Peyer's patch (tissue), 4 donors: Measurements from ENCODE around the gene JPH4. TPM values are rescaled to one million over a fixed set of nuclear protein-coding genes. Genes with fewer than 3 reads are reported as not detected.
"Not testable (repeated sequence)": the region's sequence is repeated elsewhere in the genome, so short reads cannot be mapped to it uniquely, and the experiment has no call there.

Experiments used
- DNase-seq, 3 donors: peaks; one replicate each; pipeline ENCODE4 v3.0.0-alpha.2; 2017 to 2019
- H3K27ac ChIP-seq, 4 donors: fragments of 200-600 bp; sonication (generic); one replicate each; pipeline ENCODE4 v1.5.1; 2016 to 2019
- H3K27me3 ChIP-seq, 2 donors: fragments of 200-600 bp; sonication (generic); one replicate each; pipeline ENCODE4 v1.5.1; 2019
- H3K36me3 ChIP-seq, 3 donors: fragments of 200-600 bp; sonication (generic); one replicate each; pipeline ENCODE4 v1.5.1; 2016 to 2019
- H3K4me1 ChIP-seq, 4 donors: fragments of 200-600 bp; sonication (generic); one replicate each; pipeline ENCODE4 v1.5.1; 2016 to 2019
- H3K4me3 ChIP-seq, 4 donors: fragments of 200-600 bp; sonication (generic); 1 replicate in 3 of 4; 2 replicates in 1 of 4; pipeline ENCODE4 v1.5.1; 2016 to 2019; ENCODE audit warnings: mild to moderate bottlenecking in 1 of 4
- H3K9me3 ChIP-seq, 4 donors: fragments of 200-600 bp; sonication (generic); one replicate each; pipeline ENCODE4 v1.5.1; 2016 to 2019; ENCODE audit warnings: mild to moderate bottlenecking in 1 of 4
- POLR2A ChIP-seq, 2 donors: fragments of 450-650 bp; IDR thresholded peaks; one replicate each; pipeline ENCODE4 v1.5.1; 2017; ENCODE audit warnings: antibody characterized with exemption in 2 of 2, mild to moderate bottlenecking in 2 of 2, moderate library complexity in 2 of 2
- total RNA-seq, 4 donors: library from RNA; depleted of rRNA; stranded (reverse); fragments of >200 nt; gene quantifications; one replicate each; pipeline ENCODE4 v1.1.0, GENCODE V29; 2016
- TF ChIP-seq, protein P1 (sequence below), 6 experiments: fragments of 450-650 bp in 4 of 6; fragments of 200-600 bp in 2 of 6; sonication (generic) in 1 of 6; IDR thresholded peaks; one replicate each; pipeline ENCODE4 v1.5.1; 2017 to 2019; ENCODE audit warnings: antibody characterized with exemption in 6 of 6, mild to moderate bottlenecking in 3 of 6, moderate library complexity in 1 of 6

Gene JPH4
- total RNA-seq, 4 donors from 2014 or later: 0.85 to 8.3 (median 1.5) TPM; not detected in 1

DNA sequence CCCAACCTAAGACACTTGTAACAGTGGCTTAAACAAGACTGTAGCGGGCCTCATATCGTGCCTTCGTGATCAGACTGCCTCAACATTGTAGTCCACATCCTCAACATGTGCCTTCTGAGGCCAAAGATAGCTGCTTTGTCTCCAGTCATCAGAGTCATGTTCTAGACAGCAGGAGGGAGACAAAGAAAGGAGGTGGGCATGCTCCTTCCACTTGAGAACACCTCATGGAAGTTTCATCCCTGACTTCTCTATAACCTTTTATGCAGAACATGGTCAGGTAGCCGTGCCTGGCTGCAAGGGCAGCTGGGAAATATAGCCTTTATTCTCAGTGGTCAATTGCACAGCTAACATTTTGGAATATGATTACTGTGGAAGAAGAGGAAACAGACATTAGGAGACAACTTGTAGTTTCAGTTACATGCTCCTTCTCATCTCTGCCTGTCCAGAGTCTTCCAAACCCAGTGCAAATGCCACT is 32.3 kb upstream of the JPH4 start:
- Histone ChIP-seq H3K4me3 (no peak overlapping the region), H3K27me3 (no peaks in the 10 kb centered on the region), H3K4me1 (peaks cover 0 to 19% (median 5%) of the 10 kb centered on the region in 4 donors), H3K27ac (peak overlapping the region; percentile 32 to 71 (median 45)), H3K9me3 (no peaks in the 10 kb centered on the region), H3K36me3 (no peaks in the 10 kb centered on the region)
- no peak for DNase-seq
- TF ChIP-seq POLR2A (IDR thresholded peaks at IDR 0.05): no peak
- TF ChIP-seq, protein P1, sequence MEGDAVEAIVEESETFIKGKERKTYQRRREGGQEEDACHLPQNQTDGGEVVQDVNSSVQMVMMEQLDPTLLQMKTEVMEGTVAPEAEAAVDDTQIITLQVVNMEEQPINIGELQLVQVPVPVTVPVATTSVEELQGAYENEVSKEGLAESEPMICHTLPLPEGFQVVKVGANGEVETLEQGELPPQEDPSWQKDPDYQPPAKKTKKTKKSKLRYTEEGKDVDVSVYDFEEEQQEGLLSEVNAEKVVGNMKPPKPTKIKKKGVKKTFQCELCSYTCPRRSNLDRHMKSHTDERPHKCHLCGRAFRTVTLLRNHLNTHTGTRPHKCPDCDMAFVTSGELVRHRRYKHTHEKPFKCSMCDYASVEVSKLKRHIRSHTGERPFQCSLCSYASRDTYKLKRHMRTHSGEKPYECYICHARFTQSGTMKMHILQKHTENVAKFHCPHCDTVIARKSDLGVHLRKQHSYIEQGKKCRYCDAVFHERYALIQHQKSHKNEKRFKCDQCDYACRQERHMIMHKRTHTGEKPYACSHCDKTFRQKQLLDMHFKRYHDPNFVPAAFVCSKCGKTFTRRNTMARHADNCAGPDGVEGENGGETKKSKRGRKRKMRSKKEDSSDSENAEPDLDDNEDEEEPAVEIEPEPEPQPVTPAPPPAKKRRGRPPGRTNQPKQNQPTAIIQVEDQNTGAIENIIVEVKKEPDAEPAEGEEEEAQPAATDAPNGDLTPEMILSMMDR (IDR thresholded peaks at IDR 0.05): no peak

DNA sequence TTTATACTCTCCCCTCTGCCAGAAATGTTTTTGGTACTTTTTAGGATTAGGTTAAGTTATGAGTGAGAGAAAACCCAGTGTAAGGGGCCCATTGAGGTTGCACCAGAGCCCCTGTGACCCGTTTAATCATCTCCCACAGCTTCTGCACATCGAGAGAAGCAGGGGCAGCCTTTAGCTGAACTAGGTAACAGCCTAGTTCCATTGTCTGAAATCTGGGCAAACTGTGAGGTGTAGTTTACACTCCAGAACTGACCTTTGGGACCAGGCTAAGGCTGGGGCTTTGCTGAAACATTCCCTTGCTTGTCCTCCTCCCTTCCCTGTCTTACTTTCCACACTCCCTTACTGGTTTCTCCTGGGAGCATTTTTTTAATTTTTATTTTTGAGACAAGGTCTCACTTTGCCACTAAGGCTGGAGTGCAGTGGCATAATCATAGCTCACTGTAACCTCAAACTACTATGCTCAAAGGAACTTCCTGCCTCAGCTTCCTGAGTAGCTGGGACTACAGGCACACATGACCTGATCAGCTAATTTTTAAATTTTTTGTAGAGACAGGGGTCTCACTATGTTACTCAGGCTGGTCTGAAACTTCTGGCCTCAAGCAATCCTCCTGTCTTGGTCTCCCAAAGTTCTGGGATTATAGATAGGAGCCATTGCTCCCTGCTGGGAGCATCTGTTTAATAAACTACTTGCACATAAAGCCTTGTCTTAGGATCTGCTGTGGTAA is 31.7 kb upstream of the JPH4 start:
- Histone ChIP-seq H3K36me3 (no peaks in the 10 kb centered on the region), H3K4me3 (no peak overlapping the region), H3K4me1 (peaks cover 0 to 19% (median 5%) of the 10 kb centered on the region in 4 donors), H3K9me3 (no peaks in the 10 kb centered on the region), H3K27me3 (no peaks in the 10 kb centered on the region), H3K27ac (peak overlapping the region; percentile 42 to 71 (median 45))
- no peak for TF ChIP-seq POLR2A (IDR thresholded peaks at IDR 0.05)
- TF ChIP-seq, protein P1 (IDR thresholded peaks at IDR 0.05): no peak
- DNase-seq: no peak

DNA sequence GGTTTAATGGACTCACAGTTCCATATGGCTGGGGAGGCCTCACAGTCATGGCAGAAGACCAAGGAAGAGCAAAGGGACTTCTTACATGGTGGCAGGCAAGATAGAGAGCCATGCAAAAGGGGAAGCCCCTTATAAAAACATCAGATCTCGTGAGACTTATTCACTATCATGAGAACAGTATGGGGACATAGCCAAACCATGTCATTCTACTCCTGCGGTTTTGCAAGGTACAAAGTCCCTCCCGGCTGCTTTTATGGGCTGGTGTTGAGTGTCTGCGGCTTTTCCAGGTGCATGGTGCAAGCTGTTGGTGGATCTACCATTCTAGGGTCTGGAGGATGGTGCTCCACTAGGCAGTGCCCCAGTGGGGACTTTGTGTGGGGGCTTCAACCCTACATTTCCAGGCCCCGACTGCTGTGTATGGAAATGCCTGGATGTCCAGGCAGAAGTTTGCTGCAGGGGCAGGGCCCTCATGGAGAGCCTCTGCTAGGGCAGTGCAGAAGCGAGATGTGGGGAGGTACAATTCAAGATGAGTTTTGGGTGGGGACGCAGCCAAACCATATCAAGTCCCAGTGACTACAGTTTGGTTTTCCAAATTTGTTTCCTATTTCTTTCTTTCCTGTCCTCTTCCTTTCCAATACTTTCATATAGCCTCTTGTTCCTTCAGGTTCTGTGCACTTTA is 31.0 kb upstream of the JPH4 start:
- Histone ChIP-seq H3K4me1 (peaks cover 0 to 19% (median 5%) of the 10 kb centered on the region in 4 donors), H3K27ac (peak overlapping the region; percentile 42 to 71 (median 45))
- DNase-seq: peak in 1 of 3 donors; percentile 72
- not testable (repeated sequence) for H3K4me3 ChIP-seq, H3K27me3 ChIP-seq, H3K9me3 ChIP-seq, H3K36me3 ChIP-seq

DNA sequence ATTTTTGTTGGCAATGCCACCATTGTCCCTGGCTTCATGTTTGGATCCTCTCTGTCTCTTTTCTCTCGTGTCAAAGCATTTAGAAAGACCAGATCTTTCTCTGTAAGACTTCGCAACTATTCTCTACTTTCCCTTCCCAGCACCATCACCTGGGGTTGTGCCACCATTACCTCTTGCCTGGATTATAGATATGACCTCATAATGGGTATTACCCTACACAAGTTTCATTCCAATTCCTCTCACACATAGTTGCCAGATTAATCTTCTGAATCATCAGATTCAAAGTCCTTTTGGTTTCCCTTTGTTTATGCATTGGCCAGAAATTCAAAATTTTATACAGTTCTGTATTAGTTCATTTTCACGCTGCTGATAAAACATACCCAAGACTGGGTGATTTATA is 30.4 kb upstream of the JPH4 start:
- H3K4me3 ChIP-seq: no peak overlapping the region
- no peaks in the 10 kb centered on the region for H3K27me3 ChIP-seq
- H3K27ac ChIP-seq: no peak overlapping the region
- peaks cover 0 to 19% (median 5%) of the 10 kb centered on the region in 4 donors for H3K4me1 ChIP-seq
- no peaks in the 10 kb centered on the region for H3K9me3 ChIP-seq
- DNase-seq: no peak
- no peak for TF ChIP-seq POLR2A (IDR thresholded peaks at IDR 0.05)
- TF ChIP-seq, protein P1 (IDR thresholded peaks at IDR 0.05): no peak
- H3K36me3 ChIP-seq: no peaks in the 10 kb centered on the region

DNA sequence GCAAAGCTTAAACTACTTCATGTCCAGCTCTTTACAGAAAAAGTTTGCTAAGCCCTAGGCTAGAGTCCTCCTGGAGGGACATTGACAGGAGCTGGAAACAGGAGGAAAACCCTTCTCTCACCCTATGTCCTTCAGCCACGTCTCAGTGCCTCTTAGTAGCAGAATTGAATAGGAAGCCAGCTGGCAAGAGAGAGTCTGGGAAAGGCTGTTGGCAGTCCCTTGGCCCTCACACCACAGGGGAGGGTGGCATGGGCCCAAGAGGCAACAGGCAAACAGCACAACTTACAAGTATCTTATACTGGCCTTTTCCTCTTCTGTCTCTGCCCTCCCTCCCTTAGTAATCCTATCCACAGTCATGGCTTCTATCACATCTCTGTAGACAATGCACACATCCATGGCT is 29.9 kb upstream of the JPH4 start:
- no peaks in the 10 kb centered on the region for H3K9me3 ChIP-seq
- peaks cover 0 to 19% (median 5%) of the 10 kb centered on the region in 4 donors for H3K4me1 ChIP-seq
- TF ChIP-seq POLR2A (IDR thresholded peaks at IDR 0.05): no peak
- TF ChIP-seq, protein P1 (IDR thresholded peaks at IDR 0.05): no peak
- H3K27ac ChIP-seq: no peak overlapping the region
- H3K27me3 ChIP-seq: no peaks in the 10 kb centered on the region
- DNase-seq: no peak
- no peaks in the 10 kb centered on the region for H3K36me3 ChIP-seq
- no peak overlapping the region for H3K4me3 ChIP-seq

DNA sequence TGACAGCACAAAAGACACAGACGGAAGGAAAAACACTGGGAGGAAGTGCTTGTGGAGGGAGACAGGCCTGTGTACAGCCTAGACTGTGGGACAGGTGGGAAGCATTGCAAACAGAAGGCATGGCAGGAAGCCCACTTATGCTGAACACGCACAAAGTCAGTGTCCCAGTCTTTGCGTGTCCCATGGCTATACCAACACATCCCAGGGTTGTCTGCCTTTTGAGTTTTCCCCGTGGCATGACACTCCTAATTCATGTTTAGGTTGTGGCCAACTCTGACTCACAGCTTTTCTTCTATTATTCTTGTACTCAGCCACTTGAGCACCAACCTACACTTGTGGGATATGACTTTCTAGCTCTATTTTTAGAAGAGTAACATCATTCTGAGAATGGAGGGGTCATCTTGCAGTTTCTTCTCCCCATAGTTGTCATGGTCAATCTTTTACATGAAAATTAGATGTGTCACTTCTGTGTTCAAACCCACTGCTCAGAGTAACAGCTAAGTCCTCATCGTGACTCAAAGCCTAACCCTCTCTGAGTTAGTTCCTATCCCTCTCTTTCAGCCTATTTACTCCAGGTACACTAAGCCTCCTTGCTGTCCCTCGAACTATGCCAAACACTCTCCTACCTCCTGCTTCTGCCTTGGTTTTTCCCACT is 27.5 kb upstream of the JPH4 start:
- no peaks in the 10 kb centered on the region for H3K36me3 ChIP-seq
- no peak for TF ChIP-seq POLR2A (IDR thresholded peaks at IDR 0.05)
- TF ChIP-seq, protein P1 (IDR thresholded peaks at IDR 0.05): no peak
- H3K4me1 ChIP-seq: peaks cover 0 to 8% (median 3%) of the 10 kb centered on the region in 4 donors
- no peaks in the 10 kb centered on the region for H3K9me3 ChIP-seq
- H3K27ac ChIP-seq: no peak overlapping the region
- DNase-seq: no peak
- no peak overlapping the region for H3K4me3 ChIP-seq
- no peaks in the 10 kb centered on the region for H3K27me3 ChIP-seq
